Renal pelvis (tissue), 4 donors: ENCODE data around the gene APC2. TPM values are rescaled to one million over a fixed set of nuclear protein-coding genes. Genes with fewer than 3 reads are reported as not detected.
"Not testable (repeated sequence)": the region's sequence is repeated elsewhere in the genome, so short reads cannot be mapped to it uniquely, and the experiment has no call there.

Experiments used
- DNase-seq: peaks from one replicate; pipeline ENCODE4 v3.0.0-alpha.2; 2013
- polyA plus RNA-seq, 3 donors: library from polyadenylated mRNA; unstranded; fragments of 120-200 nt; gene quantifications; one replicate each; pipeline ENCODE4 v1.2.1, GENCODE V29; 2013; ENCODE audit not compliant: insufficient read length in 3 of 3

APC2 gene
- polyA plus RNA-seq, 3 donors, result 1.3 to 1.9 (median 1.7) TPM

GRCh38 chr19:1411255-1412191, 38.4 kb upstream of the APC2 start:
- no peak for DNase-seq

GRCh38 chr19:1412323-1412923, 37.5 kb upstream of the APC2 start:
- DNase-seq, result no peak

GRCh38 chr19:1412995-1413800, 36.7 kb upstream of the APC2 start:
- no peak for DNase-seq

- DNase-seq, result no peak
Observed at GRCh38 chr19:1416014-1416841, 33.7 kb upstream of the APC2 start.

- no peak for DNase-seq
Observed at GRCh38 chr19:1417145-1417544, 32.8 kb upstream of the APC2 start.

GRCh38 chr19:1417681-1418495, 32.0 kb upstream of the APC2 start:
- no peak for DNase-seq

- DNase-seq, result no peak
Observed at GRCh38 chr19:1418496-1418775, 31.5 kb upstream of the APC2 start.

GRCh38 chr19:1418951-1419738, 30.8 kb upstream of the APC2 start:
- no peak for DNase-seq

- DNase-seq, result not testable (repeated sequence)
Observed at GRCh38 chr19:1420085-1420484, 29.8 kb upstream of the APC2 start.

GRCh38 chr19:1420590-1420989, 29.3 kb upstream of the APC2 start:
- no peak for DNase-seq

- DNase-seq, result no peak
Observed at GRCh38 chr19:1421218-1421957, 28.5 kb upstream of the APC2 start.

GRCh38 chr19:1421958-1422305, 28.0 kb upstream of the APC2 start:
- DNase-seq, result no peak

- DNase-seq, result no peak
Observed at GRCh38 chr19:1422360-1422759, 27.6 kb upstream of the APC2 start.

GRCh38 chr19:1422943-1423342, 27.0 kb upstream of the APC2 start:
- no peak for DNase-seq

GRCh38 chr19:1423436-1424191, 26.3 kb upstream of the APC2 start:
- DNase-seq, result no peak

- DNase-seq, result no peak
Observed at GRCh38 chr19:1424192-1424955, 25.5 kb upstream of the APC2 start.

- DNase-seq, result no peak
Observed at GRCh38 chr19:1425102-1425837, 24.7 kb upstream of the APC2 start.
